Dermis microvascular lymphatic vessel endothelial cell (primary cell): ENCODE results near the gene SLC25A45. TPM values are rescaled to one million over a fixed set of nuclear protein-coding genes. Genes with fewer than 3 reads are reported as not detected.
A peak's percentile ranks its signal among the peaks of the same experiment; 100 is the strongest.
"Not testable (repeated sequence)": the region's sequence is repeated elsewhere in the genome, so short reads cannot be mapped to it uniquely, and the experiment has no call there.

Source experiments
- DNase-seq, 2 donors: peaks; one replicate each; pipeline versions ENCODE4 v3.0.0 to v3.0.0-alpha.2; 2010; ENCODE audit warnings: low read depth in 2 of 2
- total RNA-seq: library from RNA; depleted of rRNA; stranded (reverse); fragments of >200 nt; gene quantifications from 2 replicates; pipeline ENCODE4 v1.2.1, GENCODE V29; 2014

SLC25A45 gene
- total RNA-seq, 1 donor from 2014 or later: 1.7 TPM

DNA sequence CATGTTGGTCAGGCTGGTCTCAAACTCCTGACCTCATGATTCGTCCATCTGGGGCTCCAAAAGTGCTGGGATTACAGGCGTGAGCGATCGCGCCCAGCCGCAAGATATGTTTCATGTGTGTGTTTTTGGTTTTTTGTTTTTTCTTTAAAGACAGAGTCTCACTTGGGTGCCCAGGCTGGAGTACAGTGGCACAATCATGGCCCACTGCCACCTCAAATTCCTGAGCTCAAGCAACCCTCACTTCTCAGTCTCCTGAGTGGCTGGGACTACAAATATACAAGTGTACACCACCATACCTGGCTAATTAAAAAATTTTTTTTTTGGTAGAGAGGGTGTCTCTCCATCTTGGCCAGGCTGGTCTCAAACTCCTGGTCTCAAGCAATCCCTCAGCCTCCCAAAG lies 19.5 kb downstream of the SLC25A45 start:
- DNase-seq: no peak

DNA sequence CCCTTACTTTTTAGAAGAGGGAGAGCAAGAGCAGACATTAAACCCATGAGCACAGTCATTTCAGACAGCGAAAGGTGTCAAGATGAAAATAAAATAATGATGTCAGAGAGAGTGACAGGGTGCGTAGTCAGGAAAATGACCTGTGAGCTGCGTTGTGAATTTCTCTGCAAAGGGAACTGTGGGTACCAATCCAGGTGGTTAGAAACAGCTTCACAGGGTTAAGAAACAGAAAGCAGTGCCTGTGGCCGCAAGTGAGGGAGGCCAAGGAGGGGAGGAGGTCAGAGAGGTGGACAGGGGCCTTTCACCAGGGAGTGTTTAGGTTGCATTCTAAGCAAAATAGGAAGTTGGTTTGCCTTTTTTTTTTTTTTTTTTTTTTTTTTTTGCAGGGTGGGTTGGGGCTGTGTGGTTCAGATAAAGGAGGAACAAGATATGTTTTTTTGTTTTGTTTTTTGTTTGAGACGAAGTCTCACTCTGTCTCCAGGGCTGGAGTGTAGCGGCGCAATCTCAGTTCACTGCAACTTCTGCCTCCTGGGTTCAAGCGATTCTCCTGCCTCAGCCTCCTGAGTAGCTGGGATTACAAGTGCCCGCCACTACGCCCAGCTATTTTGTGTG lies 20.0 kb downstream of the SLC25A45 start:
- DNase-seq: no peak

DNA sequence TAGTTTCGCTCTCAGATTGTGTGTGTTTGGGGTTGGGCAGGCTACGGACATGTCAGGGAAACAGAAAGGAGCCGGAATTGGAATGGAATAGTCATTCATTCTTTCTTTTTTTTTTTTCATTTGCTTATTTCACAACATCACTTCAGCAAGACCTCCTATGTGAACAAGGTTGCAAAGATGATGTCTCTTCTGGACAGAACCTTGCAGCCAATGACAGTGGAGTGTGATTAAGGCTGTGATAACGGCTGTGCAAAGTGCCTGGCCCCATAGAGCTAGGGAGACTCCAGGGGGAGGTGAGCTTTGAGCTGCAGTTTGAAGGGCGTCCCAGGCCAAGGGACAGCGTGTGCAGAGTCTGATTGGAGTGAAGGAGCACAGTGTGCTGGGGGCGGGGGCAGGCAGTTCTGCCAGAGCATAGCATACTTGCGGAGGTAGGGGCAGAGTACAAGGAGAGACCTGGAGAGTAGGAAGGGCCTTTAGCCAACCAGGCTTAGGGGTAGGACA lies 24.5 kb downstream of the SLC25A45 start:
- no peak for DNase-seq

DNA sequence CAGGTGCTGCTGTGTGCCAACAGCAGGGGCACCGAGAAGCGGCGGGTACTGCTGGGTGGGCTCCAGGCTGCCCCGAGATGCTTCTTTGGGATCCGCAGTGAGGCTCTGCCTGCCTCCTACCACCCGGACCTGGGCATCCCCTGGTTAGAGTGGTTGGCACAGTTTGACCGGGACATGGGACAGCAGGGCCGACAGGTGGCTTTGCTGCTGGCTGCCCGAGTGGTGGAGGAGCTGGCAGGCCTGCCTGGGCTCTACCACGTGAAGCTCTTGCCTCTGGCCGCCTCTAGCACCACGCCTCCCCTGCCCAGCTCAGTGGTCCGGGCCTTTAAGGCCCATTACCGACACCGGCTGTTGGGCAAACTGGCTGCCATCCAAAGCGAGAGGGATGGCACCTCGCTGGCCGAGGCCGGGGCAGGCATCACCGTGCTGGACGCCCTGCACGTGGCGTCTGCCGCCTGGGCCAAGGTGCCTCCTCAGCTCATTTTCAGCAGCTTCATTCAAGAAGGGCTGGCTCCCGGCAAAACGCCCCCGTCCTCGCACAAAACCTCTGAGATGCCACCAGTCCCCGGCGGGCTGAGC lies 26.0 kb downstream of the SLC25A45 start:
- no peak for DNase-seq

DNA sequence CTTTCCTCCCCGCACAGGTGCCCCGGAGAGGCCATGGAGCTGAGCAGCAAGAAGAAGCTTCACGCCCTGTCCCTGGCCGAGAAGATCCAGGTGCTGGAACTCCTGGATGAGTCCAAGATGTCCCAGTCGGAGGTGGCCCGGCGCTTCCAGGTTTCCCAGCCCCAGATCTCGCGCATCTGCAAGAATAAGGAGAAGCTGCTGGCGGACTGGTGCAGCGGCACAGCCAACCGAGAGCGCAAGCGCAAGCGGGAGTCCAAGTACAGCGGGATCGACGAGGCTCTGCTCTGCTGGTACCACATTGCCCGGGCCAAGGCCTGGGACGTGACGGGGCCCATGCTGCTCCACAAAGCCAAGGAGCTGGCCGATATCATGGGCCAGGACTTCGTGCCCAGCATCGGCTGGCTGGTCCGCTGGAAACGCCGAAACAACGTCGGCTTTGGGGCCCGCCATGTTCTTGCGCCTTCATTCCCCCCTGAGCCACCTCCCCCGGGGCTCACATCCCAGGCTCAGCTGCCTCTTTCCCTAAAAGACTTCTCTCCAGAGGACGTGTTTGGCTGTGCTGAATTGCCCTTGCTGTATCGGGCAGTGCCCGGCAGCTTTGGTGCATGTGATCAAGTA lies 26.6 kb downstream of the SLC25A45 start:
- DNase-seq: peak in 1 of 2 donors; percentile 33

DNA sequence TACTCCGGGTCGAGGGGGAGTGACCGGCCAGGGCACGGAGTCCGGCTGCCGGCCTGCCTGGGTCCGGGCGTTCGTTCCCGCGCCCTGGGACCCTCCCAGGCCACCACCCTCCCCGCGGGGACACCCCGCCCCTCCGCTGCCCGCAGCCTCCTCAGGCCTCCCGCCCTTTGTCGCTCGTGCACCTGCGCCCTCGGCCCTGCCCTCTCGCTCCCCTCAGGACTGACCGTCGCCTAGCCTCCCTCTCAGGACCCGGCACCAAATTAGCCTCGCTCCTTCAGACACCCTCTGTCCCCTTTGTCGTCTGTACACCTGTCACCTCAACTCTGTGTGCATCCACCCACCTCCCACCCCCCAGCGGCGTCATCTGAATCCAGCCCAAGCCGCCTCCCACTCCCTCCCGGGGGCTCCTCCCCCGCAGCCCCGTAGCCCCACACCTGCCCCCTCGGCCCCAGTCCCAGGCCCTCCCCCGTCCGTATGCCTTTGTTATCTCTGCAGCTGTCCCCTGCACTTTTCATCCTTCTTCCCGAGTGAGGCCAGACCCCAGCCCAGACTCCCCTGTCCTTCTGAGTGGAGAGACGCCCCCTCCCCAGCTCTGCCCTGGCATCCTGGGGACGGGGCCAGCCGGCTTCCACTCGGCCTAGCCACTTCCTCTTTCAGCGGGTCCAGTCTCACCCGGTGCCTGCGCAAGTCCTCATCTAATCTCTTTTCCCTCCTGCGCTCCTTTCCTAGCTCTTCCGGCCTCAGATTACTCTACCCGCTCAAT lies 27.3 kb downstream of the SLC25A45 start:
- DNase-seq: no peak

DNA sequence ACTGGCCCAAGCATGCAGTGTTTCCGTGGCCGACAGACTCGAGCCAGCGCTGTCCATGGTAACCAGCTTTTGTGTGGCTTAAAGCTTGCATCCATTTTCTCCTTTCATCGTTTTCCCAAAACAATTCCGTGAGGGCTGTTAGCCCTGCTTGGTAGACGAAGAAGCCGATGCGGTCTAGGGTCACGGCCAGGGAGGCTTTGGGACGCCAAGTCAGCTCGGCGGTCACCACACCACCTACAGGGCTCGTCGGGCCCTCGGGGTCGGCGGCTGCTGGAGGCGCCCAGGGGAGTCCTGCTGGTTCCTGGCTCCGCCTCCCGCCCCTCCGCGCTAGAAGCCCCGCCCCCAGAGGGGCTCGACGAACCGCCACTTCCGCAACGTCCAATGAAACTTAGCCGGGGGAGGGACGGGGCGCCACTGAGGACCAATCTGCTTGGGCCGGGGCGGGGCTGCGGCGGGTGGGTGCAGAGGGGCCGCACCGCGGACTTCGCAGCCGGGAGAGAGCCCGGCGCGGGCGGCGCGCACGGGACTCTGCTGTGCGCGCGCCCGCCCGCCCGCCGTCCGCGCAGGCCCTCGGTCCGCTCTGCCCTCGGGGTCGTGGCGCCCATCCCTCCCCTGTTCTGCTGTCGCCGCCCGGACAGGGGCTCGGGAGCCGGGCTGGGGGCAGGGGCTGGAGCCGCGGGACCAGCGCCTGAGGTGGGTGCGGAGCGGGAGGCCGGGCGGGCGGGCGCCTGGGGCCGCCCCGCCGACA lies 28.0 kb downstream of the SLC25A45 start, which contains the start of gene TIGD3:
Gene TIGD3 (plus strand): TSS at position 487 of the 748 bp plus-strand sequence. CDS start 1,058 bp downstream, outside the sequence.
- DNase-seq: peak; percentile 81 to 96

DNA sequence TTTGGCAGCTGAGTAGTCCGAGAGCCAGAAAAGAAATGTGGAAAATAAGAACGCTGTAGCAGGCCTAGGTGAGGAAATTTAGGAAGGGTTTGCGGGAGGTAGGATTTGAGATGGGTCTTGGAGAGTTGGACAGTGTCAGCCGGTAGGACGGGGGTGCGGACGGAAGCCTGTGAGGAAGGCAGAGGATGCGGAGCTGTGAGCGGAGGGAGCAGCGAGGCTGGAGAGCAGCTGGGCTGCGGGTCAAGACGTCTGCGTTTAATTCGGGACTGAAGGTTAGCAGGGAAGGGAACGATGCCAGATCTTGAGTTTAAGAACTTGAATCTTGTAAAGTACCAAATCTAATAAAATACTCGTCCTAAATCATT lies 28.6 kb downstream of the SLC25A45 start:
- no peak for DNase-seq

DNA sequence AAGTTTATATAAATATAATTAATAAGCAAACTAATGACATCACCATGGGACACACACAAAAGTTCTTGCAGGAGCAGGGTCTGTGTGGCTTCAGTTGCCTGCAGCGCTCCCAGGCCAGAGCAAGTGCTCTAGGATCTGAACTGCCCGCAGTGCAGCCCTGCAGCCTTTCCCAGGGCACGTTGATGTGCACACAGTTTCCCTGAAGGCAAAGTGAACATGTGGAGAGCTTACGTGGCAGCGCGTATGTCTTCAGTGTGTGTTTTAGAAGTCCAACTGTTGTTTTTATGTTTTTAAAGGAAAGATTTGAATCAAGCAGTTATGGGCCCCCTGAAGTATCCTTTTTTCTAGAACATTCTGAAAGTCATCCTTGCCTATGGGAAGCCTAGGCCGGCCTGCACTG lies 29.1 kb downstream of the SLC25A45 start:
- no peak for DNase-seq

DNA sequence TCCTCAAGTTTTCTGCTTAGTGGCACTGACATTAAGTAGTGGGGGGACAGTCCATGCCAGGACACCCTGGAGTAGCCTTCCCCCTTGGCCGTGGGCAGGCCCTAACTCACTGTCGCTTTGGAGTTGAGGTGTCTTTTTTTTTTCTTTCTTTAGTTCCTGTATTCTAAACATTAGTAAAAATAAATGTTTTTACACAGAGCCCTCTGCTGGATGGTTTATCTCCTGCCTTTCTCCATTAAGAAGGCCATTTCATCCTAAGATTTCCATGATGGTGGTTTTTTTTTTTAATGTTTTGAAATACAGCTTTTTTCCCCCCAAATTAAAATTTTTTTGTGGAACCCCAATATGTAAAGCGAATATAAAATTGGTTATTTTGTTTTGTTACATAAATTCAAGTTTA lies 29.7 kb downstream of the SLC25A45 start:
- peak in 1 of 2 donors; percentile 30 for DNase-seq

DNA sequence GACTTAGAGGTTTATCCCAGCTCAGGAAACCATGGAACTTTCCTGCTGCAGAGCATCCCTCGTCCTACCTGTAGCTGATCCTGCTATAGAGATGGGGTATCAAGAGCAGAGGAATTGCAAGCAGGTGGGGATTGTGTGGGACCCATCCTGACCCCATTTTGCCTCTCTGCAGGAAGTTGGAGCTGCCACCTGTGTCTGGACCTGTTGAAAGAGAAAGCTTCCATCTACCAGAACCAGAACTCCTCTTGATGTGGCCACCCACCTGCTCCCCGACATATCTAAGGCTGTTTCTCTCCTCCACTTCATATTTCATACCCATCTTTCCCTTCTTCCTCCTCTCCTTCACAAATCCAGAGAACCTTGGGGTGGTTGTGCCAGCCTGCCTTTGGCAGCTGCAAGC lies 30.9 kb downstream of the SLC25A45 start:
- DNase-seq: no peak

DNA sequence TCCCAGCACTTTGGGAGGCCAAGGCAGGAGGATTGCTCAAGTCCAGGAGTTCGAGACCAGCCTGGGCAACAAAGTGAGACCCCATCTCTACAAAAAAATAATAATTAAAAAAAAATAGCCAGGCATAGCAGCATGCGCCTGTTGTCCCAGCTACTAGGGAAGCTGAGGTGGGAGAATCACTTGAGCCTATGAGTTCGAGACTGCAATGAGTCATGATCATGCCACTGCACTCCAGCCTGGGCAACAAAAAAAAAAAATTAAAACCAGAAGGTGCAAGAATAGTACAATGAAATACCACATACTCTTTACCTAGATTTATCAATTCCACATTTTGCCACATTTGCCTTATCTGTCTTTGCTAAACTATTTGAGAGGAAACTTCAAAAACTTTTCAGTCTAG lies 40.6 kb downstream of the SLC25A45 start:
- DNase-seq: no peak

DNA sequence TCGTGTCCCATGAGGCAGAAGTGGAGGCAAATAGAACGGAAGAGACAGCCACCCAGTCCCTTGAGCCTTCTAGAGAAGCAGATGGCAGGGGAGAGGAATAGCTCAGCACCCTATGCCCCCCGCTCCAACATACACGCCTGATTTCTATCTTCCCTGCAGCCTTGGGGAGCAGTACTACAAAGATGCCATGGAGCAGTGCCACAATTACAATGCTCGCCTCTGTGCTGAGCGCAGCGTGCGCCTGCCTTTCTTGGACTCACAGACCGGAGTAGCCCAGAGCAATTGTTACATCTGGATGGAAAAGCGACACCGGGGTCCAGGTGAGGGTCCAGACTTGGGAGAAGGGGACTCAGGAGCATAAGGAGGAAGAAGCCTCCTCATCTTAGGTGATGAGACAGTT lies 42.2 kb downstream of the SLC25A45 start:
- DNase-seq: no peak

DNA sequence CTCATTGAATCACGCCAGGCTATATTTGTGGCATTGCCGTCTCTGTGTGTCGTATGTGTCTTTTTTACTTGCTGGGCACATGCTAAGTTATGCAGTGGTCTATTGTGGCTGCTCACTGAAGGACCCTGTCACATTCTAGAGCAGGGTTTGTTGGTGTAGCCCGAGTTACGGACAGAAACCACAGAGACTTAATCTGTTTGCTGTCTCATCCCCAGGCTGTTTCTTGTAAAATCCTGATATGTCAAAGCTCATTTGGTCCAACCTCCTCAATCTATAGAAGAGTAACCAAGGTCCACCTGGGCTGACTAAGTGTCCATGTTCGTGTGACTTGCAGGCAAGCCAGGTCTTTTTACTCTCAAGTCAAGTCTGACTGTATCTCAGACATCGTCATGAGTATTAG lies 43.8 kb downstream of the SLC25A45 start:
- DNase-seq: no peak

DNA sequence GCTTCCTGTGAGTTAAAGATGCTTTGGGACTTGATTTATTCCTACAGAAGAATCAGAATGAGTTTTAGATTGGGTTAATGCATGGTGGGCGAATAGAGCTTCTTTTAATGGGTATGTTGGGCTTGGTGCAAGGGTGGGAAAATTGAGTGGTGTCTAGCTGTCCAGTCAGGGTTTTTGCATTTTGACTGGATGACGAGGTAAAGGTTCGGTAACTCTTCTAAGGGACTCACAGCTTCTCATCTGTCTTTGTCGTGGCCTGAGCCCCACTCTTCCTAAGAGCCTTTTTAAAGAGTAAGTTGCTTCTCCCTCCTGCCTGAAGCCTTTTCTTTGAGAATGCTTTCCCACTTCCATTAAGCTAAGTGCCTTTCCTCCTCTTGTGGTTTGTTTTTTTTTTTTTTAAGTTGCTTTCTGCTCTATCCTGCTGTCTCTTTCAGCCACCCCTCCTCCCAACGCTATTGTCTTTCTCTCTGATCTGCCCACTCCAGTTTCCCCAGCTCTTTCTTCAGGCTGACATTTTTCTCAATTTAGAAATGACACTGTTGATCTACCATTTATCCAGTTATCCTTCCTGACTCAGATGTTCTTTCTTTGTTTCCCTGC lies 47.6 kb downstream of the SLC25A45 start:
- no peak for DNase-seq

DNA sequence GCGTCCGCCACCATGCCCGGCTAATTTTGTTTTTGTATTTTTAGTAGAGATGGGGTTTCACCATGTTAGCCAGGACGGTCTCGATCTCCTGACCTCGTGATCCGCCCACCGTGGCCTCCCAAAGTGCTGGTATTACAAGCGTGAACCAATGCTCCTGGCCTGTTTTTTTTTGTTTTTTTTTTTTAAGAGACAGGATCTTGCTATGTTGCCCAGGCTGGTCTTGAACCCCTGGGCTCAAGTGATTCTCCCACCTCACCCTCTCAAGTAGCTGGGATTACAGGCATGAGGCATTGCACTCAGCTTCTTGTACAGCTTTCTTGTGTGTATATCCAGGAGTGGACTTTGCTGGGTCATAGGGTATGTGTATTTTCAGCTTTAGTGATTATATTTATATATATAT lies 49.9 kb downstream of the SLC25A45 start:
- DNase-seq: not testable (repeated sequence)

DNA sequence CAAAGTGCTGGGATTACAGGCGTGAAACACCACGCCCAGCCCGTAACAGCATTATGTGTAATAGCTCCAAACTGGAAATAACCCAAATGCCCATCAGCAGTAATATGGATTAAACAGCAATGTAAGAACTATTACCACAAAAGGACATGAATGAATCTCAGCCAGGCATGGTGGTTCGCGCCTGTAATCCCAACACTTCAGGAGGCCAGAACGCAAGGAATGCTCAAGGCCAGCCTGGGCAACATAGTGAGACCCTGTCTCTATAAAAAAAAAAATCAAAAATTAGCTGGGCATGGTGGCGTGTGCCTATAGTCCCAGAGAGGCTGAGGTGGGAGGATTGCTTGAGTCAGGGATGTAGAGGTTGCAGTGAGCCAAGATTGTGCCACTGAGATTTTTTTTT lies 51.9 kb downstream of the SLC25A45 start:
- DNase-seq: no peak

DNA sequence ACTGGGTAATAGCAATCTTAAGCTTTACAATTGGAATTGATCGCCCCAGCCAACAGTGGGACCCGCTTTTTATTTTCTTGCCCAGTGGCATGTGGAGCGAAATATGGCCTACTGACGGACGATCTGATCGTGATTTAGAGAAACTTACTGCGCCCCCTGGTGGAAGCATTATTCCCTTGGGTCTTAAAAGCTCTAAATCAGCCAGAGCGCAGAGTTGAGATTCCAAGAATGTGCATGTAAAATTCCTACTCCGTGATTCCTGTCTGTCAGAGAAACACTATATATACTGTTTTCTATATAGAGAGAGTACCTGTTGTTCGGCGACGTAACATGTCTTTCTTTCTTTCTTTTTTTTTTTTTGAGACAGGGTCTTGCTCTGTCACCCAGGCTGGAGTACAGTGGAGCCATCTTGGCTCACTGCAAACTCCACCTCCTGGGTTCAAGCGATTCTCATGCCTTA lies 52.5 kb downstream of the SLC25A45 start:
- peak; percentile 90 to 95 for DNase-seq

DNA sequence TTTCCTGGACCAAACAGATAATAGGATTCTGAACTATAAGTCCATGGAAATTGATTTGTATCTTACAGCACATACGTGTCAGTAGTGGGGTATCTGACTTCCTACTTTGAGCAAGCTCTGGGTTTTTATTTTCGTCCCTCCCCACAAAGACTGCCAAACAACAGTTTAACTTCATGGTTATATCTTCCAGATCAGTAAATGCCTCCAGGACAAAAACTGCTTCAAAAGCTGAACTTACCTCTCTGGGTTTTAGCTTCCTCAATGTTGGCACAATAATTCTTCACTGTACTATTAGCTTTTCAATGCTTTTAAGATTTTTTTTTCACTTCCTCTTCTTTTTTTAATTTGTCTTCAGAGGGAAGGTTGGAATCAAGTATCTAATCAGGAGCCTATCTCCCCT lies 53.0 kb downstream of the SLC25A45 start:
- DNase-seq: no peak

DNA sequence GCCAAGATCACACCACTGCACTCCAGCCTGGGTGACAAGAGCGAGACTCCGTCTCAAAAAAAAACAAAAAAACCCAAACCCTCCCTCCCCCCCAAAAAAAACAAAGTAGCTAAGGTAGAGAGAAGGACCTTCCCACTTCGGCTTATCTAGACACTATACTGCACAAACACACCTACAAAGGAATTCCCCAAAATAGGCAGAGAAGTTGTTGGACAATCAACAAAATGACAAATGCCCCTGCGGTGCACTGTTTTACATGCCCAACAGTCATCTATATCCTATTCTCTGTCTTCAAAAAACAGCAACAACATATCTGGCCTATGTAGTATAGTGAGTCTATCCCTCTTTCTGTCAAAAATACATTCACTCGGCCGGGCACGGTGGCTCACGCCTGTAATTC lies 55.4 kb downstream of the SLC25A45 start:
- no peak for DNase-seq

DNA sequence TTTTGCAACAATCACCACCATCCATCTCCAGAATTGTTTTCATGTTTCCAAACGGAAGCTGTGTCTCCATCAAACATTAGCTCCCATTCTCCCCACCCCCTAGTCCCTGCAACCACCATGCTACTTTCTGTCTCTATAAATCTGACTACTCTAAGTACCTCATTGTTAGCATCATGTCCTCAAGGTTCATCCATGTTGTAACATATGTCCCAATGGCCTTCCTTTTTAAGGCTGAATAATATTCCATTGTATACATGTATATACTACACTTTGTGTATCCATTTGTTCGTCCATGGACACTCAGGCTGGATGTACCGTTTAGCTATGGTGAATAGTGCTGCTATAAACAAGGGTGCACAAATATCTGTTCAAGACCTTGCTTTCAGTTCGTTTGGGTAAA lies 57.0 kb downstream of the SLC25A45 start:
- DNase-seq: no peak
